Hematopoietic multipotent progenitor cell (in vitro differentiated cells): Measurements from ENCODE around the gene PTCD3. TPM values are rescaled to one million over a fixed set of nuclear protein-coding genes. Genes with fewer than 3 reads are reported as not detected.
A peak's percentile ranks its signal among the peaks of the same experiment; 100 is the strongest.

Source experiments
- DNase-seq, 3 donors: peaks; one replicate each; pipeline ENCODE4 v3.0.0-alpha.2; 2011 to 2015; ENCODE audit warnings: low read depth in 2 of 3, low spot score in 2 of 3
- total RNA-seq: library from RNA; depleted of rRNA; stranded (reverse); fragments of >200 nt; gene quantifications from one replicate; pipeline ENCODE4 v1.2.3, GENCODE V29; 2012

PTCD3 gene
- total RNA-seq, 1 donor = 53.9 TPM

- peak; percentile 50 to 86 (median 72) for DNase-seq
Observed at GRCh38 chr2:86079981-86080911, 25.8 kb upstream of the PTCD3 start.

- DNase-seq = no peak
Observed at GRCh38 chr2:86081724-86082123, 24.3 kb upstream of the PTCD3 start.

DNA sequence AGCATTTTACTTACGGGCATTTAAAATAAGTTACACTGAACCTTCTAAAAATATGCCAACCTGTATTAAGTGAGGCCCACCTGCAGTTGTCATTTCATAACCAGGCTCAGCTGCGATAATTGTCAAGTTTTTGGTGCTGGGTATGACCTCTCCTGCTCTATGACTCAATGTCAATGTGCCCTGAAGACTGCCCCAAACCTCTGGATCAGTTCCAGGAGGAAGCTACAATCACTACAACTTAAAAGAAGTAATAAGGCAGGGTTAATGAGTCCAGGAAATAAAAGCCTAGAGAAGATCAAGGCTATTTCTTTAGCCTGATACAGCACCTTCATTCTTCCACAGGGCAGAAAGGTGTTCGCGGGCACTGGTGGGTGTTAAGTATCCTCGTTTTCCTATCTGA, 23.3 kb upstream of the PTCD3 start:
- no peak for DNase-seq

GRCh38 chr2:86087936-86088850, 17.8 kb upstream of the PTCD3 start:
- no peak for DNase-seq

GRCh38 chr2:86094229-86094628, 11.8 kb upstream of the PTCD3 start:
- DNase-seq = no peak

DNA sequence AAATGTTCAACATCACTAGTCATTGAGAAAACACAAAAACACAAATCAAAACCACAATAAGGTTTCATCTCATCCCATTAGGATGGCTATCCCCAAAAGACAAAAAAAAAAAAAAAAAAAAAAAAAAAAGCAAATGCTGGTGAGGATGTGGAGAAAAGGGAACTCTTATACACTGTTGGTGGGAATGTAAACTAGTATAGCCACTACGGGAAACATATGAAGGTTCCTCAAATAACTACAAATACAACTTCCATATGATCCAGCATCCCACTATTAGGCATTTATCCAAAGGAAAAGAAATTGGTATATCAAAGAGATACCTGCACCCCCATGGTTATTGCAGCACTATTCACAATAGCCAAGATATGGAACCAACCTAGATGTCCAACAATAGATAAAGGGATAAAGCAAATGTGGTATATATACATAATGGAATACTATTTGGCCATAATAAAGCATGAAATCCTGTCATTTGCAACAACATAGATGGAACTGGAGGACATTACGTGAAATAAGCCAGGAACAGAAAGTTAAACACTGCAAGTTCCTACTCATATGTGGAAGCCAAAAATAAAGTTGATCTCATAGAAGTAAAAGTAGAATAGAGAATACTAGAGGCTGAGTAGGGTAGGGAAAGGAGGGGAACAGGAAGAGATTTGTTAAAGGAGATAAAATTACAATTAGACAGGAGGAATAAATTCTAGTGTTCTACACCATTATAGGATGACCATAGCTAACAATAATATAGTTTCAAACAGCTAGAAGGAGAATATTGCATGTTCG, 8.7 kb upstream of the PTCD3 start:
- DNase-seq = no peak

DNA sequence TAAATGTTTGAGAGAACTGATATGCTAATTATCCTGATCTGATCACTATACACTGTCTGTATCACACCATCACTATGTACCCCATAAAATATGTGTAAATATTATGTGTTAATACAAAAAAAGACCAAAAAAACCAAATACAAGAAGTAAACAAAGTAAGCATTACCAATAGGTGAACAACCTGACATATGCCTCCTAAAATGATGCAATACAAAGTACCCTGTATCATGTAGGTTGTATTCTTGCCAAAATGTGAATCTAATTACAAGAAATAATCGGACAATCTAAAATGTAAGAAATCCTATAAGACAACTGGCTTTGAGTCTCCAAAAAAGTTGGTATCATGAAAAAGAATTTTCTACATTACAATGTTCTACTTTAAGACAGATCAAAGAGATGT, 8.1 kb upstream of the PTCD3 start:
- DNase-seq = no peak

- no peak for DNase-seq
Observed at GRCh38 chr2:86102157-86102556, 3.9 kb upstream of the PTCD3 start.

DNA sequence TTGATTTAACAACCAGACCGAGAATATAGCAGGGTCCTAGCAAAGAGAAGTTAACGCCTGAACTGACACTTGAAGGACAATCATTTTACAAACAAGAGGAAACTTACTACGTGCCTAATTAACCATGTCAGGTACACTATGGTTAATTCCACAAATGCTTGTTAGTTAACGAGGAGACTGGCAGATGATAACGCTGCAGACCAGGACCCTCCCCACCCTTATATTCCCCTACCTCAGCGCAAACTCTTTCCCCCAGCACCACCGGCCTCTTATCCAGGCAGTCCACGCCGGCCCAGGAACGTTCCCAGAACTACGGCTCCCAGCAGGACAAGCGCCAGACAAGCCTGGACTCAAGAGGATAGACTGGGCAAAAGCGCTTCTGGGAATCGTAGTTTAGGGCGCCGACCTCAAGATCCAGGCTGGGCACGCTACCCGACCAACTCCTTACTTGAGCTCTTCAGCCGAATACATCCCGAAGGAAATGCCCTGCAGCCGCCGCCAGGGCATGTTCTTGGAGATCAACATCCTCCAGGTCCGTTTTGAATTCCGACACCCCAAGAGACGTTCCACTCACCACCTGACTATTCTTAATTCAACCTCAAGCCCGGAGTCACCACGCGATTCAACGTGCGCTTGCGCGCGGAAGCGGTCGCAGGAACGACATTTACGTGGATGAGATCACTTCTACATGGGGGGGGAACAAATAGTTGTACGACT, 625 bp upstream of the PTCD3 start, which contains the start of gene POLR1A:
Gene POLR1A (minus strand): TSS at position 635 of the 717 bp plus-strand sequence. CDS start 110 bp downstream, at position 525.
- DNase-seq = peak; percentile 84 to 92 (median 91)

GRCh38 chr2:86107031-86107430, 996 bp downstream of the PTCD3 start:
- DNase-seq = no peak

- DNase-seq = no peak
Observed at GRCh38 chr2:86118130-86118529, 12.1 kb downstream of the PTCD3 start.

- DNase-seq = no peak
Observed at GRCh38 chr2:86123328-86123925, 17.4 kb downstream of the PTCD3 start.

GRCh38 chr2:86124683-86125082, 18.6 kb downstream of the PTCD3 start:
- no peak for DNase-seq

- DNase-seq = no peak
Observed at GRCh38 chr2:86134709-86135108, 28.7 kb downstream of the PTCD3 start.

- DNase-seq = no peak
Observed at GRCh38 chr2:86135653-86136052, 29.6 kb downstream of the PTCD3 start.

GRCh38 chr2:86136141-86136540, 30.1 kb downstream of the PTCD3 start:
- no peak for DNase-seq

- no peak for DNase-seq
Observed at GRCh38 chr2:86138736-86139625, 32.9 kb downstream of the PTCD3 start.

DNA sequence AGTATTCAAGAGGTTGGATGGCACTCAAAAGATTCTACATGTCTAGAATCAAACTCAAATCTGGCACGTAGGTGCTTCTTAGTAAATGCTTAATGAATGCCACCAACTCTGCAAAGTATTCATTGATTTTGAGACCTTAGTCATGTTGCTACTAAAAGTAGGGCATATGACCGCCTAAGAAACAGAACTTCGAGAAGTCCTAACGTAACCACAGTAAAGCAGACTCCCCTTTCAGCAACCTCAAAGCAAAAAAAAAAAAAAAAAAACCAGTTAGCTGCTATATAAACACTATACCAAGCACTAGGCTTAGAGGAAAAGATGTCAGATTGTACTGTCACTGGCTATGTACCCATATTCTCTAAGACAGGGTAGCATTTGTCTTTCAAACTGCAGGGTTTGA, 33.9 kb downstream of the PTCD3 start:
- DNase-seq = no peak
